T-cell (primary cell): ENCODE measurements around the gene EGFL8. TPM values are rescaled to one million over a fixed set of nuclear protein-coding genes. Genes with fewer than 3 reads are reported as not detected.
A peak's percentile ranks its signal among the peaks of the same experiment; 100 is the strongest.

Source experiments
- ATAC-seq, 4 experiments: fragments of 200-7000 bp in 3 of 4; fragments of 150-1000 bp in 1 of 4; cut with Tn5 transposase; replicated peaks in 1 of 4; 1 replicate in 3 of 4; 2 replicates in 1 of 4; pipeline ENCODE4 v1.10.0; 2021; ENCODE audit warnings: moderate library complexity in 3 of 4, mild to moderate bottlenecking in 2 of 4, moderate number of reproducible peaks in 1 of 4
- CTCF ChIA-PET, 2 donors: fragments of 300-600 bp; sonication (Branson Sonifier 250); formaldehyde crosslinking; loops; one replicate each; lab custom pipeline; 2022; ENCODE audit warnings: antibody characterized with exemption in 2 of 2; lab: Charles Lee
- POLR2A ChIA-PET, 2 donors: fragments of 300-600 bp; sonication (Branson Sonifier 250); formaldehyde crosslinking; loops; one replicate each; lab custom pipeline; 2022; ENCODE audit warnings: antibody characterized with exemption in 2 of 2; lab: Charles Lee
- DNase-seq, 35 experiments: peaks; one replicate each; pipeline versions ENCODE4 v3.0.0 to v3.0.0-alpha.2; 2013 to 2023
- H3K27ac ChIP-seq: one replicate; pipeline ENCODE4 v1.5.1; 2013; ENCODE audit warnings: low read length
- H3K27me3 ChIP-seq, 2 experiments: replicated peaks in 1 of 2; 1 replicate in 1 of 2; 2 replicates in 1 of 2; pipeline versions ENCODE4 v1.6.1 to v1.7.0; 2013; ENCODE audit warnings: low read length in 1 of 2, mixed read lengths in 1 of 2; ENCODE audit not compliant: control insufficient read depth in 2 of 2, insufficient read depth in 2 of 2; ENCODE audit errors: extremely low read depth in 1 of 2
- H3K36me3 ChIP-seq, 2 donors: 1 replicate in 1 of 2; 2 replicates in 1 of 2; pipeline versions ENCODE4 v1.6.1 to v1.7.0; 2013; ENCODE audit warnings: low read length in 1 of 2; ENCODE audit not compliant: control insufficient read depth in 2 of 2, insufficient read depth in 1 of 2; ENCODE audit errors: extremely low read depth in 1 of 2
- H3K4me1 ChIP-seq, 2 experiments: 1 replicate in 1 of 2; 2 replicates in 1 of 2; pipeline versions ENCODE4 v1.6.1 to v1.7.0; 2013; ENCODE audit warnings: low read length in 2 of 2, mixed read lengths in 1 of 2; ENCODE audit not compliant: insufficient read depth in 2 of 2, control insufficient read depth in 1 of 2; ENCODE audit errors: extremely low read depth in 1 of 2
- H3K4me3 ChIP-seq, 2 donors: 1 replicate in 1 of 2; 2 replicates in 1 of 2; pipeline versions ENCODE4 v1.5.1 to v1.7.0; 2013; ENCODE audit warnings: mild to moderate bottlenecking in 2 of 2, low read length in 1 of 2, moderate library complexity in 1 of 2; ENCODE audit not compliant: control insufficient read depth in 1 of 2; ENCODE audit errors: extremely low read depth in 1 of 2
- H3K9me3 ChIP-seq: 2 replicates; pipeline ENCODE4 v1.7.0; 2013
- H3K27ac Mint-ChIP-seq, 2 donors: one replicate each; pipeline ENCODE4 v1.8.0; 2020 to 2021; ENCODE audit warnings: mild to moderate bottlenecking in 2 of 2, mixed read lengths in 2 of 2
- H3K27me3 Mint-ChIP-seq, 2 donors: one replicate each; pipeline ENCODE4 v1.8.0; 2021 to 2022; ENCODE audit warnings: mixed read lengths in 2 of 2
- H3K36me3 Mint-ChIP-seq: one replicate; pipeline ENCODE4 v1.8.0; 2021; ENCODE audit warnings: mixed read lengths
- H3K4me1 Mint-ChIP-seq, 3 donors: one replicate each; pipeline ENCODE4 v1.8.0; 2020 to 2022; ENCODE audit warnings: mixed read lengths in 3 of 3, mild to moderate bottlenecking in 1 of 3
- H3K4me3 Mint-ChIP-seq, 3 donors: one replicate each; pipeline ENCODE4 v1.8.0; 2020 to 2022; ENCODE audit warnings: mild to moderate bottlenecking in 3 of 3, mixed read lengths in 3 of 3, moderate library complexity in 3 of 3
- H3K9me3 Mint-ChIP-seq, 3 donors: one replicate each; pipeline ENCODE4 v1.8.0; 2020 to 2022; ENCODE audit warnings: mixed read lengths in 3 of 3
- WGBS: methylation state at CpG from one replicate; pipeline ENCODE4 v1.1.5; 2013; ENCODE audit warnings: missing lambda C conversion rate; ENCODE audit not compliant: insufficient coverage; 5-methylcytosine and 5-hydroxymethylcytosine counted together
- total RNA-seq, 35 experiments: library from RNA in 6 of 35; stranded (reverse) in 6 of 35; fragments of 120-200 nt in 1 of 35; gene quantifications; one replicate each; pipeline versions ENCODE4 v1.2.1 to v1.2.4 and lab custom pipeline; 2013 to 2026

EGFL8 gene
- total RNA-seq, 5 donors from 2014 or later (not counting 1 experiment from before 2014, with no cell fraction given) = 13.9 to 18.9 (median 16.9) TPM

DNA sequence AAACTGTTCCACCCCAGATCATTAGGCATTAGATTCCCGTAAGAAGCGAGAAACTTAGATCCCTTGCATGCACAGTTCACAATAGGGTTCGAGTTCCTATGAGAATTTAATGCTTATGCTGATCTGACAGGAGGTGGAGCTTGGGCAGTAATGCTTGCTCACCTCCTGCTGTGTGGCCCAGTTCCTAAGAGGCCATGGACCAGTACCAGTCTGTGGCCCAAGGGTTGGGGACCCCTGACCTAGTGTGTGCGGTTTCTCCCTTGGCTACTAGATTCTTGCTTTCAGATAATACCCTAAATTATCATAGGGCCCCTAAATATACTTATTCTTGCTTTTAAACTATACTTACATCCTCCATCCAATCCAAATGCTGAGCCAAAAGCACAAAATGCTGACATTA lies 30.0 kb downstream of the EGFL8 start:
- Histone ChIP-seq H3K4me3 (peak overlapping the region in 1 of 2 donors; percentile 91), H3K36me3 (peaks cover 0 to 8% of the 10 kb centered on the region in 2 donors), H3K27ac (peak overlapping the region; percentile 93), H3K27me3 (peaks cover 0 to 3% of the 10 kb centered on the region in 2 experiments), H3K4me1 (peaks cover 24 to 54% of the 10 kb centered on the region in 2 experiments), H3K9me3 (no peaks in the 10 kb centered on the region)
- Mint-ChIP-seq H3K9me3 (no peaks in the 10 kb centered on the region), H3K4me1 (peaks cover 27 to 39% (median 38%) of the 10 kb centered on the region in 3 donors), H3K27ac (peak overlapping the region; percentile 99), H3K27me3 (no peaks in the 10 kb centered on the region), H3K4me3 (peak overlapping the region; percentile 96 to 97 (median 97)), H3K36me3 (peaks cover 14% of the 10 kb centered on the region)
- ChIA-PET CTCF (no interaction called here), POLR2A (interaction anchor here in 1 of 2 donors (1.5 kb wide), 1 partner anchor 223 kb away, joined by 5 read pairs; the partner anchor contains the start of gene DXO)
- ATAC-seq = no peak
- no peak for DNase-seq
- 100% methylated on average over 4 of the region's 4 CpGs for WGBS

DNA sequence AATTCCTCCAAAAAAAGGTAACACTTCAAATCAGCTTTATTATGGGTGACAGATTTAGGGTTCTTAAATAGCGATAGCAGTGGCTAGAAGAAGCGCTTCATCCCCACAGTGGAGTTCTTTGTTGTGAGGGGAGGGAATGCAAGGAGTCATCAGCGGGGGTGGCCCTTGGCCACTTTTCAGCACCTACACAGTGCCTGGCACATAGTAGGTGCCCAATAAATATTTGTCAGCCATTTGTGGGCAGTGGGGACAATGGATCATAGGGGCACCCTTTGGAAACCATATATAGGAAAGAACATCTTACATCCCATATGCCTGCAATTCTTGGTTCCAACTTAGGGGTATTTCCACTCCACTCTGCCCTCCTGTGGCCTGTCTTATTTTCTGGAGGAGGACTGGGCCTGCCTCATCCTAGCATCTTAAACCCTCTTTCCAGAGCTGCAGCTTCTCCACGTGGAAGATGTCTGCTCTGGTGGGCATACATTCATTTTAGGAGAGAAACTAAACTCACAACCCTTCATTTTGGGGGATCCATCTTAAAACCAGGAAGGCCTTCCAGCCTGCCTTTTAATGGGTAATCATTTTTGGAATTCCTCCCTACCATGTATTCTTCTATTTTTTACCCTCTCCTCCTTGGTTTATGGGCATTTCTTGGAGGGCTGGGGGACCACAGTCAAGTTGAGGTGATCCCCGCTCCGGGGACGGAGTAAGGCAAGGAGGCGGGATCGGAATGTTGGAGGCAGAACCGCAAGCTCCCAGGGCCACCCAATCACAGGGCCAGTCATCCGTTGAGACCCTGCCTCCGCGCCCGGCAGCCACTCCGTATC lies 30.6 kb downstream of the EGFL8 start:
- no peak for ATAC-seq
- Mint-ChIP-seq H3K9me3 (no peaks in the 10 kb centered on the region), H3K27me3 (no peaks in the 10 kb centered on the region), H3K36me3 (peaks cover 14% of the 10 kb centered on the region), H3K4me1 (peaks cover 27 to 39% (median 37%) of the 10 kb centered on the region in 3 donors), H3K4me3 (peak overlapping the region; percentile 95 to 97 (median 95)), H3K27ac (peak overlapping the region; percentile 99)
- Histone ChIP-seq H3K27ac (peak overlapping the region; percentile 93), H3K36me3 (peaks cover 0 to 8% of the 10 kb centered on the region in 2 donors), H3K4me1 (peaks cover 24 to 51% of the 10 kb centered on the region in 2 experiments), H3K9me3 (no peaks in the 10 kb centered on the region), H3K27me3 (peaks cover 0 to 3% of the 10 kb centered on the region in 2 experiments), H3K4me3 (peak overlapping the region; percentile 87 to 91)
- POLR2A ChIA-PET = interaction anchor here in 1 of 2 donors (0.7 to 1.5 kb wide), 3 partner anchors 223 to 1083 kb away, joined by 3 to 10 read pairs (median 5); partner anchors contain the start of genes DXO and TAP1
- DNase-seq = peak in 7 of 35 experiments; percentile 15 to 66 (median 29)
- WGBS = 0% methylated on average over 7 of the region's 15 CpGs
- CTCF ChIA-PET = interaction anchor here in 1 of 2 donors (1.0 to 1.3 kb wide), 4 partner anchors 18 to 76 kb away, joined by 4 to 6 read pairs (median 4); partner anchors contain the start of gene ATF6B

DNA sequence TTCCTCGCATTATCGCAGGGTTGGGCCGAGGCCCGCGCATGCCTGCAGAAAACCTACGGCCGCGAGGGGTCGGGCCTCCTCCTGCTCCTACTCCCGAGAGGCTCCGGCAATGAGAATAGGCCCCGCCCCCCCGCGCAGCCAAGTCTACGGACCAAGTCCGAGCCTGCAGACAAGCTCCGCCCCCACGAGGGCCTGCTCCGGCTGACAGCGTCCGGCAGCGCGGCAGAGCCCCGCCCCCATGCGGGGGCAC lies 31.2 kb downstream of the EGFL8 start:
- ATAC-seq (peak; percentile 80 to 83 (median 82)), DNase-seq (peak; percentile 92 to 100 (median 97))
- Mint-ChIP-seq H3K9me3 (no peaks in the 10 kb centered on the region), H3K27me3 (no peaks in the 10 kb centered on the region), H3K4me1 (peaks cover 27 to 39% (median 37%) of the 10 kb centered on the region in 3 donors), H3K36me3 (peaks cover 11% of the 10 kb centered on the region), H3K4me3 (peak overlapping the region; percentile 95 to 97 (median 95)), H3K27ac (peak overlapping the region; percentile 99)
- ChIA-PET CTCF (interaction anchor here in 1 of 2 donors (1.0 to 1.3 kb wide), 4 partner anchors 18 to 77 kb away, joined by 4 to 6 read pairs (median 4); partner anchors contain the start of gene ATF6B), POLR2A (interaction anchor here (0.5 to 1.5 kb wide), 4 partner anchors 224 to 1082 kb away, joined by 3 to 10 read pairs (median 4); partner anchors contain the start of genes DXO (in 1 of the 2) and TAP1 (in 1 of the 2))
- Histone ChIP-seq H3K36me3 (peaks cover 0 to 8% of the 10 kb centered on the region in 2 donors), H3K4me3 (peak overlapping the region; percentile 87 to 91), H3K4me1 (peaks cover 24 to 51% of the 10 kb centered on the region in 2 experiments), H3K9me3 (no peaks in the 10 kb centered on the region), H3K27ac (peak overlapping the region; percentile 93), H3K27me3 (peaks cover 0 to 3% of the 10 kb centered on the region in 2 experiments)
- WGBS = 0% methylated on average over 25 of the region's 25 CpGs

DNA sequence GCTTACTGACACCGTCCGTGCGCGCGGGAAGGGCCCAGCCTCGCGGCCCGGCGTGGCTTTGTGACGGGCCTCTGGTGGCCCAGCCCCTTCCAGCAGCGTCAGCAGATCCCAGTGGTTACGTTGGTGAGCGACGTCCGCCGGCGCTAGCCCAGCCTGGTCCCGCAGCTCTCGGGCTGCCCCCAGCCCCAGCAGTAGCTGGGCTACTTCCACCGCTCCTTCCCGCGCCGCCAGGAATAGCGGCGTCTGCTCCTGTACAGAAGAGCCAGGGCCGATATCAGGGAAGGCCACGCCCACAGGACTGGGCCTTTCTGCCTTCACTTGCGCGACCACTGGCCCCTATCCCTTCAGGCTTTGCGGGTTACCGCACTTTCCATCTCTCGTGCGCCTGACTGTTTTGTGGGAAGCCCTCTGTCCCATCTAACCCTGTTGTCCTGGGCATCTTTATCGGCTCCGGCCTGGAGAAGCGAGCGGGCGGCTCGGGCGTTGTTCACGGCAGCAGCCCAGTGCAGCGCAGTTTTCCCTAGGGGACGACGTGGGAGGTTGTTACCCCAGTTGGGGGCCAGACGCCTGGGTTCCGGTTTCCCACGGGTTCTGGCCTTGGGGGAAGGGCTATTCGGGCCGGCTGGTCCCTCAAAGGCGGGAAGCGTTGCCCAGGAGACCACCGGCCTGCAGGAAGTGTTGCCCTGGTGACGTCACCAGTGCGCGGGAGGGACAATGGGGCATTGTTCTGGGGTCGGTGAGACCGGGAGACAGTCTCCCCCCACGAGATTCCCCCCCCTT lies 31.7 kb downstream of the EGFL8 start:
- DNase-seq = peak in 27 of 35 experiments; percentile 21 to 74 (median 37)
- no peaks in the 10 kb centered on the region for H3K9me3 Mint-ChIP-seq
- H3K4me1 ChIP-seq = peaks cover 24 to 47% of the 10 kb centered on the region in 2 experiments
- CTCF ChIA-PET = interaction anchor here in 1 of 2 donors (1.0 to 1.3 kb wide), 4 partner anchors 19 to 77 kb away, joined by 4 to 6 read pairs (median 4); partner anchors contain the start of gene ATF6B
- POLR2A ChIA-PET = interaction anchor here (0.5 to 1.5 kb wide), 5 partner anchors 61 to 1081 kb away, joined by 3 to 10 read pairs (median 5); partner anchors contain the start of genes DXO (in 1 of the 2) and TAP1 (in 1 of the 2)
- H3K27me3 Mint-ChIP-seq = peaks cover 0 to under 1% of the 10 kb centered on the region in 2 donors
- peak overlapping the region; percentile 99 for H3K27ac Mint-ChIP-seq
- peak overlapping the region; percentile 87 to 91 for H3K4me3 ChIP-seq
- peaks cover 0 to 4% of the 10 kb centered on the region in 2 donors for H3K36me3 ChIP-seq
- H3K4me3 Mint-ChIP-seq = peak overlapping the region; percentile 95 to 97 (median 95)
- H3K27me3 ChIP-seq = peaks cover 0 to 9% of the 10 kb centered on the region in 2 experiments
- H3K36me3 Mint-ChIP-seq = peaks cover 9% of the 10 kb centered on the region
- H3K4me1 Mint-ChIP-seq = peaks cover 27 to 37% (median 34%) of the 10 kb centered on the region in 3 donors
- peak in 3 of 4 experiments; percentile 79 to 83 (median 80) for ATAC-seq
- WGBS = under 1% methylated on average over 51 of the region's 58 CpGs
- H3K27ac ChIP-seq = peak overlapping the region; percentile 98
- H3K9me3 ChIP-seq = no peaks in the 10 kb centered on the region

DNA sequence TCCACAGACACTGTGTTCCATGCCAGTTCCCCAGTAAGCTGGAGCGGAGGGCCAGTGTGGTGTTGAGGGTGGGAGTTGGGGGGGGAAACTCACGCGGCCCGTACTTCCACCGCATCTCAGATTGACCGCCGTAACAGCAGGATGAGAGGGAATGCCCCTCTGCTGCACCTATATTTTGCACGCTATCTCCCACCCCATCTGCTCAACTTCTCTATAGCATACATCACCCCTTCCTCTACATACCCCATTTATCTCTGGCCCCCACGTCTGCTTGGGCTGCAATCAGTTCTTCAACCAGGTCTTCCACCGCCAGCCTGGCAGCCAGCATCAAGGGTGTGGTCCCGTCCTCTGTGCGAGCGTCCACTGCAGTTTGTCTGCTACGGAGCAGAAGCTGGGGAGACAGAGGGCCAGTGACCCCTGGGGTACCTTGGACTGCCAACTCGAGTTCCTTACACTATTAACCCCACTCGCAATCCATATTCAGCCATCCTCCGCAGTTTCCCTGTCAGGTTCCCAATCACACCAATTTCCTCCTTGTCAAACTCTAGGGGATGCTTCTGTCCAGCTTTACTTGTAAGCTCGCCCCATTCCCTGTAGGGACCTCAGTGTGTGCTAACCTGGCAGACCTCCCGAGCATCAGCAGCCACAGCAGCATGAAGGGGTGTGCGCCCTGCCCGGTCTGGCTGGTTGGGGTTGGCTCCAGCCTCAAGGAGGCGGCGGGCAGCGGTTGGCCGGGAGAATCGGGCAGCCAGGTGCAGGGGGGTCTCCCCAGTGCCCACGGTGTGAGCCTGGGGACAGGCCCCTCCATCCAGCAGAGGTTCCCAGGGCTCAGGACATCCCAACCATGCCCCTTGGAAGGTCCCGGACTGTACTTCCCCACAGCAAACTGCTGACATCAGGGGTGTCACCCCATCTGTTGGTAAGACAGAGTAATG lies 32.6 kb downstream of the EGFL8 start:
- H3K4me3 ChIP-seq = peak overlapping the region; percentile 87 to 91
- peak in 2 of 35 experiments; percentile 20 to 35 for DNase-seq

More for the DNA sequence above, 32.6 kb downstream of the EGFL8 start:
- CTCF ChIA-PET = interaction anchor here in 1 of 2 donors (0.6 kb wide), 1 partner anchor 48 kb away, joined by 3 read pairs; no protein-coding TSS in a partner anchor
- Mint-ChIP-seq H3K4me1 (peaks cover 27 to 35% (median 31%) of the 10 kb centered on the region in 3 donors), H3K27me3 (peaks cover 0 to 2% of the 10 kb centered on the region in 2 donors), H3K9me3 (no peaks in the 10 kb centered on the region), H3K27ac (peak overlapping the region; percentile 99), H3K4me3 (peak overlapping the region; percentile 95 to 97 (median 95)), H3K36me3 (peaks cover under 1% of the 10 kb centered on the region)
- Histone ChIP-seq H3K4me1 (peaks cover 24 to 43% of the 10 kb centered on the region in 2 experiments), H3K36me3 (no peaks in the 10 kb centered on the region), H3K9me3 (no peaks in the 10 kb centered on the region), H3K27me3 (peaks cover 0 to 16% of the 10 kb centered on the region in 2 experiments), H3K27ac (peak overlapping the region; percentile 98)
- ATAC-seq = no peak
- WGBS = 84% methylated on average over 17 of the region's 28 CpGs
- POLR2A ChIA-PET = interaction anchor here (0.6 to 0.9 kb wide), 4 partner anchors 62 to 775 kb away, joined by 3 to 6 read pairs (median 5); no protein-coding TSS in a partner anchor
